Neuronal stem cell (in vitro differentiated cells): Measurements from ENCODE around the gene MYBPC2.
"Not testable (repeated sequence)": the region's sequence is repeated elsewhere in the genome, so short reads cannot be mapped to it uniquely, and the experiment has no call there.

Experiments used
- DNase-seq: peaks from one replicate; pipeline ENCODE4 v3.0.0-alpha.2; 2013; ENCODE audit warnings: low spot score
- H2AFZ ChIP-seq: one replicate; pipeline ENCODE4 v1.6.1; 2013; ENCODE audit warnings: mild to moderate bottlenecking, low read length, inconsistent platforms
- H2AK5ac ChIP-seq: 2 replicates; pipeline ENCODE4 v1.6.1; 2013; ENCODE audit warnings: low read depth, mild to moderate bottlenecking, inconsistent platforms, low read length, moderate library complexity, mixed read lengths
- H2BK120ac ChIP-seq: 2 replicates; pipeline ENCODE4 v1.6.1; 2013; ENCODE audit warnings: low read depth, mild to moderate bottlenecking, inconsistent platforms, low read length, moderate library complexity, mixed read lengths
- H2BK12ac ChIP-seq: one replicate; pipeline ENCODE4 v1.6.1; 2013; ENCODE audit warnings: low read length, inconsistent platforms
- H2BK15ac ChIP-seq: 2 replicates; pipeline ENCODE4 v1.6.1; 2013; ENCODE audit warnings: mild to moderate bottlenecking, low read length, inconsistent platforms, mixed read lengths
- H2BK5ac ChIP-seq: one replicate; pipeline ENCODE4 v1.6.1; 2013; ENCODE audit warnings: inconsistent platforms, mild to moderate bottlenecking, low read length, moderate library complexity
- H3K14ac ChIP-seq: one replicate; pipeline ENCODE4 v1.6.1; 2013; ENCODE audit warnings: low read length, inconsistent platforms
- H3K18ac ChIP-seq: 2 replicates; pipeline ENCODE4 v1.6.1; 2013; ENCODE audit warnings: low read length, inconsistent platforms
- H3K23ac ChIP-seq: 2 replicates; pipeline ENCODE4 v1.6.1; 2013; ENCODE audit warnings: low read depth, mild to moderate bottlenecking, mixed read lengths, low read length, inconsistent platforms; ENCODE audit not compliant: poor library complexity
- H3K27ac ChIP-seq: replicated peaks from 3 replicates; pipeline ENCODE4 v1.5.1; 2013; ENCODE audit warnings: low read length, inconsistent platforms
- H3K27me3 ChIP-seq, 3 experiments: 2 replicates each; pipeline ENCODE4 v1.6.1; 2013; ENCODE audit warnings: low read length in 3 of 3, mild to moderate bottlenecking in 2 of 3, inconsistent platforms in 1 of 3, low read depth in 1 of 3, mixed read lengths in 1 of 3, moderate library complexity in 1 of 3; ENCODE audit not compliant: control insufficient read depth in 3 of 3, insufficient read depth in 3 of 3
- H3K36me3 ChIP-seq, 2 donors: replicated peaks in 1 of 2; 2 replicates each; pipeline ENCODE4 v1.6.1; 2013; ENCODE audit warnings: low read length in 2 of 2; ENCODE audit not compliant: control insufficient read depth in 2 of 2, insufficient read depth in 2 of 2
- H3K4ac ChIP-seq: 2 replicates; pipeline ENCODE4 v1.6.1; 2013; ENCODE audit warnings: inconsistent platforms, mild to moderate bottlenecking, low read length, moderate library complexity
- H3K4me1 ChIP-seq, 2 donors: 1 replicate in 1 of 2; 2 replicates in 1 of 2; pipeline ENCODE4 v1.6.1; 2013; ENCODE audit warnings: low read length in 2 of 2, low read depth in 1 of 2; ENCODE audit not compliant: control insufficient read depth in 2 of 2, insufficient read depth in 1 of 2
- H3K4me2 ChIP-seq: one replicate; pipeline ENCODE4 v1.6.1; 2013; ENCODE audit warnings: mild to moderate bottlenecking, low read length, inconsistent platforms; ENCODE audit not compliant: insufficient read depth, poor library complexity, severe bottlenecking
- H3K4me3 ChIP-seq, 2 donors: 2 replicates each; pipeline ENCODE4 v1.5.1; 2013; ENCODE audit warnings: low read length in 2 of 2, mild to moderate bottlenecking in 2 of 2, inconsistent platforms in 1 of 2, moderate library complexity in 1 of 2
- H3K79me1 ChIP-seq: one replicate; pipeline ENCODE4 v1.6.1; 2013; ENCODE audit warnings: low read depth, mild to moderate bottlenecking, inconsistent platforms, low read length, moderate library complexity
- H3K9ac ChIP-seq: one replicate; pipeline ENCODE4 v1.6.1; 2013; ENCODE audit warnings: mild to moderate bottlenecking, low read depth, low read length, inconsistent platforms; ENCODE audit not compliant: poor library complexity
- H3K9me3 ChIP-seq, 2 donors: replicated peaks in 1 of 2; 2 replicates each; pipeline versions ENCODE3 to v1.6.1; 2013; ENCODE audit warnings: low read length in 2 of 2, mild to moderate bottlenecking in 2 of 2, inconsistent platforms in 1 of 2, low read depth in 1 of 2, mixed read lengths in 1 of 2, moderate library complexity in 1 of 2; ENCODE audit not compliant: control insufficient read depth in 2 of 2, insufficient read depth in 1 of 2
- H4K8ac ChIP-seq: one replicate; pipeline ENCODE4 v1.6.1; 2013; ENCODE audit warnings: low read depth, mild to moderate bottlenecking, inconsistent platforms, low read length, moderate library complexity
- H4K91ac ChIP-seq: one replicate; pipeline ENCODE4 v1.6.1; 2013; ENCODE audit warnings: low read length, low read depth, mild to moderate bottlenecking, inconsistent platforms; ENCODE audit not compliant: poor library complexity
- WGBS, 2 donors: extraction: QIAGEN DNeasy Blood & Tissue Kit; methylation state at CpG; one replicate each; pipeline ENCODE4 v1.1.7; 2013; ENCODE audit warnings: missing lambda C conversion rate in 2 of 2, mixed read lengths in 1 of 2; ENCODE audit not compliant: insufficient read length in 2 of 2, insufficient replicate concordance in 1 of 2; ENCODE audit errors: extremely low coverage in 2 of 2; 5-methylcytosine and 5-hydroxymethylcytosine counted together

The MYBPC2 gene

DNA sequence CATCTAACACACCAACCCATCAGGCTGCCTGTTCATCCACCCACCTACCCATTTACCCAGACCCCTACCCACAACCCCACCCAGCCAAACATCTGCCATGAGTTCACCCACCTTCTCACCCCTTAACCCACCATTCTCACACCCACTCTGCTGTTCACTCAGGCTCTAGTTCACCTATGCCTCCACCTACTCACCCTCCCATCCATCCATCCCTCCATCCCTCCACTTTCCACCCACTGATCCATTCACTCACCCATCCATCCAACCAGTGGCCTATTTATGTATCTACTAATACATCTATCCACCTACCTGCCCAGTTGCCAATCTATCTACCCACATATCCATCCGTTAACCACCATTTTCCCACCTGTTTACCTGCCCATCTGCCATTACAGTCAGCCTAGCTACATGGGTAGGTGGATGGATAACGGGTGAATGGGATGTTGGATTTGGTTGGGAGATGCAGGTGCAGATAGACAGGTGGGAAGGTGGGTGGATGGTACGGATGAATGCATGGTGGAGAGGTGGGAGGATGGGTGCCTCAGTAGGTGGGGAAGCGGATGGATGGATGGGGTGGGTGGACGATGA lies 5.3 kb downstream of the MYBPC2 start:
- H3K36me3 ChIP-seq: no peaks in the 10 kb centered on the region
- H2BK12ac ChIP-seq: peak overlapping the region; percentile 6
- H2AFZ ChIP-seq: no peak overlapping the region
- H2BK120ac ChIP-seq: no peak overlapping the region
- H3K27me3 ChIP-seq: peaks cover 0 to 37% (median 0%) of the 10 kb centered on the region in 3 experiments
- H3K79me1 ChIP-seq: no peaks in the 10 kb centered on the region
- no peak overlapping the region for H3K23ac ChIP-seq
- peak overlapping the region; percentile 31 for H3K14ac ChIP-seq
- no peak overlapping the region for H3K27ac ChIP-seq
- WGBS, 2 donors: 100% methylated on average over 1 to 3 of the region's 5 CpGs
- DNase-seq: no peak
- no peak overlapping the region for H3K18ac ChIP-seq
- no peak overlapping the region for H2BK5ac ChIP-seq
- H3K4me3 ChIP-seq: no peak overlapping the region
- H3K9me3 ChIP-seq: no peaks in the 10 kb centered on the region
- H3K4ac ChIP-seq: peak overlapping the region; percentile 76
- no peak overlapping the region for H2BK15ac ChIP-seq
- H3K9ac ChIP-seq: no peak overlapping the region
- peaks cover 1 to 6% of the 10 kb centered on the region in 2 donors for H3K4me1 ChIP-seq
- peak overlapping the region; percentile 16 for H2AK5ac ChIP-seq
- no peak overlapping the region for H3K4me2 ChIP-seq
- no peak overlapping the region for H4K8ac ChIP-seq
- H4K91ac ChIP-seq: no peak overlapping the region

DNA sequence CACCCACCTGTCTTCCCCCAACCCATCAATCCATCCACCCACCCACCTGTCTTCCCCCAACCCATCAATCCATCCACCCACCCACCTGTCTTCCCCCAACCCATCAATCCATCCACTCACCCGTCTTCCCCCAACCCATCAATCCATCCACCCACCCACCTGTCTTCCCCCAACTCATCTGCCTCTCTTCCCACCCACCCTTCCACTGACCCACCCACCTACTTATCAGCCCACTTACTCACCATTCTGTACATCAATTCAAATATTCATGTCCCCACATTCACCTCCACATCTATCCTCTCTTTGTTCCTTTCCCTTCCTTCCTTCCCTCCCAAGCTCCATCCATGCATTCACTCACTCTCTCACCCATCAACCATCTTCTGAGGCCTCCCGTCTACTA lies 6.4 kb downstream of the MYBPC2 start:
- H3K4ac ChIP-seq, H2BK120ac ChIP-seq, DNase-seq, H3K36me3 ChIP-seq, H3K23ac ChIP-seq, H3K9me3 ChIP-seq, H3K4me2 ChIP-seq, H2AFZ ChIP-seq, H2BK12ac ChIP-seq, H2BK15ac ChIP-seq, H3K9ac ChIP-seq, H3K18ac ChIP-seq, H4K8ac ChIP-seq, H4K91ac ChIP-seq, H3K14ac ChIP-seq, H3K79me1 ChIP-seq, H2AK5ac ChIP-seq, H2BK5ac ChIP-seq, H3K4me1 ChIP-seq, H3K4me3 ChIP-seq, H3K27ac ChIP-seq: not testable (repeated sequence)
- WGBS, 2 donors: 100% methylated on average over 1 of the region's 2 CpGs; no CpG with 5 or more reads in 1 of the 2 donors
- H3K27me3 ChIP-seq: peaks cover 0 to 25% (median 0%) of the 10 kb centered on the region in 3 experiments

- no CpG with 5 or more reads among the region's 1 CpG for WGBS, 2 donors
- no peak overlapping the region for H3K23ac ChIP-seq
- no peak overlapping the region for H3K4me2 ChIP-seq
- no peak overlapping the region for H2AK5ac ChIP-seq
- H2BK12ac ChIP-seq: no peak overlapping the region
- H3K36me3 ChIP-seq: no peaks in the 10 kb centered on the region
- no peak overlapping the region for H3K4ac ChIP-seq
- H3K27ac ChIP-seq: no peak overlapping the region
- H2BK15ac ChIP-seq: no peak overlapping the region
- H2BK5ac ChIP-seq: no peak overlapping the region
- DNase-seq: no peak
- no peak overlapping the region for H4K91ac ChIP-seq
- no peak overlapping the region for H3K9ac ChIP-seq
- H3K27me3 ChIP-seq: peaks cover 0 to 4% (median 0%) of the 10 kb centered on the region in 3 experiments
- H3K79me1 ChIP-seq: no peaks in the 10 kb centered on the region
- no peaks in the 10 kb centered on the region for H3K4me1 ChIP-seq
- H2AFZ ChIP-seq: no peak overlapping the region
- H3K4me3 ChIP-seq: no peak overlapping the region
- H3K18ac ChIP-seq: no peak overlapping the region
- H4K8ac ChIP-seq: no peak overlapping the region
- H2BK120ac ChIP-seq: no peak overlapping the region
- H3K14ac ChIP-seq: no peak overlapping the region
- peaks cover 0 to 4% of the 10 kb centered on the region in 2 donors for H3K9me3 ChIP-seq
Measured at GRCh38 chr19:50444059-50444458, 11.4 kb downstream of the MYBPC2 start.

GRCh38 chr19:50447053-50447452 lies 14.4 kb downstream of the MYBPC2 start:
- Histone ChIP-seq H3K79me1 (no peaks in the 10 kb centered on the region), H3K27me3 (no peaks in the 10 kb centered on the region), H3K4ac (no peak overlapping the region), H3K4me1 (no peaks in the 10 kb centered on the region), H3K23ac (no peak overlapping the region), H3K14ac (no peak overlapping the region), H3K18ac (no peak overlapping the region), H4K91ac (no peak overlapping the region), H3K4me2 (no peak overlapping the region), H2BK120ac (no peak overlapping the region), H2BK5ac (no peak overlapping the region), H2BK15ac (no peak overlapping the region), H3K9ac (no peak overlapping the region), H3K9me3 (peaks cover 0 to 4% of the 10 kb centered on the region in 2 donors), H4K8ac (peak overlapping the region; percentile 72), H2BK12ac (no peak overlapping the region), H3K4me3 (no peak overlapping the region), H3K36me3 (no peaks in the 10 kb centered on the region), H3K27ac (no peak overlapping the region), H2AK5ac (no peak overlapping the region), H2AFZ (no peak overlapping the region)
- DNase-seq: no peak
- no CpG with 5 or more reads among the region's 5 CpGs for WGBS, 2 donors
